ENCODE results near the gene EPB41L4A.
"Not testable (repeated sequence)": the region's sequence is repeated elsewhere in the genome, so short reads cannot be mapped to it uniquely, and the experiment has no call there.

The EPB41L4A gene

DNA sequence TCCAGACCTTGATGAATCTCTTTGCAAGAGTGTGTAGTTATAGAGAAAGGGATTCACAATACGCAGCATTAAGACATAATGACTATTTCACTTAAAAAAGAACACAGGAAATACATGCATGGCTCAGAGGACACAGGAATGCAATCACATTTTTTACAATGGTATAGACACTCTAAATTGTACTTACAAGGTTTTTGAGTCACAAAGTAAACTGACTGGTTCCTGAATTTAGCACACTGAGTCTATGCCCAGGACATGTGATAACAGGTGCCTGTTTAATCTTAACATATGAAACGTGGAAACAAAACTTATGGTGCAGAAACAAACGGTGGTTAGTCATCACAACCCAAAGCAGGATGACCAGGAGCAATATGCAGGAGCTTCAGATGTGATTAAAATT, 6.7 kb downstream of the EPB41L4A start:
- no peak for TF ChIP-seq CTCF (conservative IDR thresholded peaks at IDR 0.05)
- H3K27ac ChIP-seq, result peak overlapping the region; percentile 76

- TF ChIP-seq CTCF (conservative IDR thresholded peaks at IDR 0.05), result no peak
- H3K27ac ChIP-seq, result peak overlapping the region; percentile 76
These were observed 7.2 kb downstream of the EPB41L4A start for GRCh38 chr5:112411903-112412302.

DNA sequence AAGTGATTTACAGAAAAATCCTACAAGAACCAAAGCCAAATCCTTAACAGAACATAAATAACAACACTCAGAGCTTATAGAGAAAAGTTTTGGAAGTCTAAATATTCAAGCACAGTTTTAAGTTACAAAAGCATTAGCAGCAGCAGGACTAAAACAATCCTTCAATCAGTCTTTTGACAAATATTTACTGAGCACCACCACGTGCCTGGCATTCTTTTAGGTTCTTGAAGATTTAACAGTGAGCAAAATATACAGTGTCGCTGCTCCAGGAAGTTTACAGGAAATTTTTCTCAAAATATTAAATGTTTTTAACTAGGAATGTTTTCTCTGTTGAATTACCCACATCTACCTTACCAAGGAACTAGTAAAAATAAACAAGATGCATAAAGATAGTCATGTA, 11.4 kb downstream of the EPB41L4A start:
- TF ChIP-seq CTCF (conservative IDR thresholded peaks at IDR 0.05), result no peak
- H3K27ac ChIP-seq, result peak overlapping the region; percentile 45

DNA sequence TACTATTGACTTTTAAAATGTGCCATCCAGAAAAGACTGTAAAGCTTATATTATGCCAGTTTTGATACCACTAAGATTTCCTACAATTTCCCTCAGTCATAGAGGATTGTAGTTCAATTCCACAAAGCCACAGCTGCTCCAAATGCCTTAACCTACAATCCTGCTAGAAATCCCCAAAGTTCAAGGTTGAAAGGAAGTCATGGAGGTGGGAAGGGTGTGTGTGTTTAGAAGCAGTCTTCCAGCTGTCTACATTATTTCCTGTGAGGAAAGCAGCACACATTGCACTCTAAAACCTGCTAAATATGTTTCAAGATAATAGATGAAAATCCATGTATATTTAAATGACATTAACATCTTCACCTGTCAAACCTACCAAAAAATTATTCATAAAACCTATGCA, 11.8 kb downstream of the EPB41L4A start:
- H3K27ac ChIP-seq, result peak overlapping the region; percentile 45
- no peak for TF ChIP-seq CTCF (conservative IDR thresholded peaks at IDR 0.05)

DNA sequence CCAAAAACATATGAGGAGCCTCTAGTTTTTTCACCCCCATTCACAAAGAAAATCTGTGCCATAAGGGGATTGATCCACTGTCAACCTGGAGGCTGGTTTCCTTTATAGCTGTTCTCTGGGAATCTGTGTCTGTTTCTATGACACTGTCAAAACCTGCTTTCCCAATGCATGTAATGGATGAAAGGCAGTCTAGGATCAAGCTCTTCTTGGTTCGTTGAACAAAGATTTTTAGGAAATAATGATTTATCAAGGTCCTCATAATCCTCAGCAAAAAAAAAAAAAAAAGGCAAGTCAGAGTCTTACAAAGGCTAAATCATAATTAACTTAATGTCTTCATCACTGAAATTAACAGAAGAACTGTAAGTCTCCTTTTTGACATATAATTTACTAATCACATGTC, 16.0 kb downstream of the EPB41L4A start:
- H3K27ac ChIP-seq, result no peak overlapping the region
- no peak for TF ChIP-seq CTCF (conservative IDR thresholded peaks at IDR 0.05)

DNA sequence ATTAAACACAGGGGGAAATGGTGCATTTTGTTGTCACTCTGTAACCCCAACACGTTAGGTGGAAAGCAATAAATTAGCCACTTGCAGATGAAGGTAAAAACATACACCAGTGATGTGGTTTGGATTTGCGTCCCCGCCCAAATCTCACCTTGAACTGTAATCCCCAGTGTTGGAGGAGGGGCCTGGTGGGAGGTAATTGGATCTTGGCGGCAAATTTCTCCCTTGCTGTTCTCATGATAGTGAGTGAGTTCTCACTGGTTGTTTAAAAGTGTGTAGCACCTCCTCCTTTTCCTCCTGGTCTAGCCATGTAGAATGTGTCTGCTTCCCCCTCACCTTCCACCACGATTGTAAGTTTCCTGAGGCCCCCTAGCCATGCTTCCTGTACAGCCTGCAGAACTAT, 17.2 kb downstream of the EPB41L4A start:
- no peak for TF ChIP-seq CTCF (conservative IDR thresholded peaks at IDR 0.05)
- no peak overlapping the region for H3K27ac ChIP-seq

GRCh38 chr5:112397690-112398089, 21.4 kb downstream of the EPB41L4A start:
- no peak for TF ChIP-seq CTCF (conservative IDR thresholded peaks at IDR 0.05)
- H3K27ac ChIP-seq, result no peak overlapping the region

GRCh38 chr5:112396430-112396829, 22.6 kb downstream of the EPB41L4A start:
- no peak overlapping the region for H3K27ac ChIP-seq
- TF ChIP-seq CTCF (conservative IDR thresholded peaks at IDR 0.05), result no peak

- not testable (repeated sequence) for H3K27ac ChIP-seq
These were observed 23.8 kb downstream of the EPB41L4A start for GRCh38 chr5:112395299-112395698.

All from VCaP (cell line).